Endodermal cell (in vitro differentiated cells): ENCODE measurements around the gene BRD1. TPM values are rescaled to one million over a fixed set of nuclear protein-coding genes. Genes with fewer than 3 reads are reported as not detected.
A peak's percentile ranks its signal among the peaks of the same experiment; 100 is the strongest.

Experiments
- DNase-seq: peaks from one replicate; pipeline ENCODE4 v3.0.0-alpha.2; 2017
- H3K27ac ChIP-seq: 2 replicates; pipeline ENCODE4 v1.5.1; 2013; ENCODE audit warnings: mild to moderate bottlenecking, low read depth, low read length, moderate library complexity
- H3K27me3 ChIP-seq: 2 replicates; pipeline ENCODE4 v1.6.1; 2013; ENCODE audit warnings: mild to moderate bottlenecking, low read length, moderate library complexity; ENCODE audit not compliant: insufficient read depth, control insufficient read depth, poor library complexity, severe bottlenecking
- H3K36me3 ChIP-seq: 2 replicates; pipeline ENCODE4 v1.7.0; 2013; ENCODE audit warnings: mild to moderate bottlenecking, low read length, moderate library complexity; ENCODE audit not compliant: control insufficient read depth, insufficient read depth
- H3K4me1 ChIP-seq: one replicate; pipeline ENCODE4 v1.7.0; 2013; ENCODE audit warnings: low read length; ENCODE audit not compliant: control insufficient read depth, insufficient read depth
- H3K4me3 ChIP-seq: 2 replicates; pipeline ENCODE4 v1.5.1; 2013; ENCODE audit warnings: mild to moderate bottlenecking, low read length, moderate library complexity
- H3K9ac ChIP-seq: 2 replicates; pipeline ENCODE4 v1.6.1; 2013; ENCODE audit warnings: mild to moderate bottlenecking, low read length, moderate library complexity; ENCODE audit not compliant: poor library complexity, severe bottlenecking; ENCODE audit errors: extremely low read depth
- H3K9me3 ChIP-seq: 2 replicates; pipeline ENCODE4 v1.6.1; 2013; ENCODE audit warnings: mild to moderate bottlenecking, low read length, moderate library complexity; ENCODE audit not compliant: control insufficient read depth
- H3K27ac Mint-ChIP-seq: 2 replicates; pipeline ENCODE4 v1.8.0; 2020; ENCODE audit warnings: mixed read lengths
- H3K27me3 Mint-ChIP-seq: 2 replicates; pipeline ENCODE4 v1.8.0; 2021; ENCODE audit warnings: mild to moderate bottlenecking, mixed read lengths; ENCODE audit not compliant: insufficient read depth
- H3K36me3 Mint-ChIP-seq: 2 replicates; pipeline ENCODE4 v1.8.0; 2020; ENCODE audit warnings: low read depth, mixed read lengths
- H3K4me1 Mint-ChIP-seq: 2 replicates; pipeline ENCODE4 v1.8.0; 2020; ENCODE audit warnings: mixed read lengths
- H3K4me3 Mint-ChIP-seq: 2 replicates; pipeline ENCODE4 v1.8.0; 2020; ENCODE audit warnings: mild to moderate bottlenecking, moderate library complexity, mixed read lengths
- H3K9me3 Mint-ChIP-seq: 2 replicates; pipeline ENCODE4 v1.8.0; 2020; ENCODE audit warnings: mild to moderate bottlenecking, mixed read lengths
- CTCF ChIP-seq: fragments of 200-600 bp; sonication (generic); conservative IDR thresholded peaks from 2 replicates; pipeline ENCODE4 v1.5.0; 2021; ENCODE audit warnings: antibody characterized with exemption, mild to moderate bottlenecking
- WGBS, 2 experiments: methylation state at CpG; one replicate each; pipeline versions ENCODE4 v1.1.5 to v1.1.7; 2013; ENCODE audit warnings: missing lambda C conversion rate in 2 of 2, mixed read lengths in 1 of 2; ENCODE audit not compliant: insufficient coverage in 1 of 2, insufficient read length in 1 of 2; 5-methylcytosine and 5-hydroxymethylcytosine counted together
- total RNA-seq, 2 donors: library from RNA; stranded (reverse); fragmentation: NEBNext Ultra II Directional in 1 of 2; extraction: Animal tissue kit (Norgen Biotek cat#: 25700) in 1 of 2; gene quantifications; 2 replicates in 1 of 2; 3 replicates in 1 of 2; pipeline ENCODE4 v1.2.1, GENCODE V29; 2021

BRD1 gene
- total RNA-seq, 2 donors from 2014 or later: 49.5 to 54.9 TPM

- no peak for DNase-seq
- Histone ChIP-seq H3K4me3 (no peak overlapping the region), H3K27me3 (no peaks in the 10 kb centered on the region), H3K9ac (no peak overlapping the region), H3K4me1 (no peaks in the 10 kb centered on the region), H3K9me3 (peaks cover 7% of the 10 kb centered on the region), H3K36me3 (peaks cover 19% of the 10 kb centered on the region), H3K27ac (no peak overlapping the region)
- peaks cover 24% of the 10 kb centered on the region for H3K4me1 Mint-ChIP-seq
- 91 to 92% methylated on average over 9 to 14 of the region's 14 CpGs for WGBS, 2 experiments
- TF ChIP-seq CTCF: no peak
- peaks cover 33% of the 10 kb centered on the region for H3K9me3 Mint-ChIP-seq
- peaks cover 28% of the 10 kb centered on the region for H3K36me3 Mint-ChIP-seq
- no peak overlapping the region for H3K27ac Mint-ChIP-seq
- peaks cover 29% of the 10 kb centered on the region for H3K27me3 Mint-ChIP-seq
- H3K4me3 Mint-ChIP-seq: peak overlapping the region; percentile 80
These were observed 909 bp upstream of the BRD1 start for GRCh38 chr22:49828599-49828965.

GRCh38 chr22:49827271-49827852, 311 bp downstream of the BRD1 start:
- Mint-ChIP-seq H3K36me3 (peaks cover 38% of the 10 kb centered on the region), H3K27me3 (peaks cover 23% of the 10 kb centered on the region), H3K27ac (no peak overlapping the region), H3K9me3 (peaks cover 33% of the 10 kb centered on the region), H3K4me1 (peaks cover 28% of the 10 kb centered on the region), H3K4me3 (peak overlapping the region; percentile 80)
- TF ChIP-seq CTCF: no peak
- DNase-seq: no peak
- no peaks in the 10 kb centered on the region for H3K27me3 ChIP-seq
- peak overlapping the region; percentile 88 for H3K4me3 ChIP-seq
- WGBS, 2 experiments: 0% methylated on average over 10 to 110 of the region's 110 CpGs
- H3K4me1 ChIP-seq: no peaks in the 10 kb centered on the region
- peaks cover 7% of the 10 kb centered on the region for H3K9me3 ChIP-seq
- no peak overlapping the region for H3K27ac ChIP-seq
- peak overlapping the region; percentile 87 for H3K9ac ChIP-seq
- peaks cover 31% of the 10 kb centered on the region for H3K36me3 ChIP-seq

GRCh38 chr22:49826603-49827270, 936 bp downstream of the BRD1 start:
- no peak for TF ChIP-seq CTCF
- peaks cover 20% of the 10 kb centered on the region for H3K27me3 Mint-ChIP-seq
- Histone ChIP-seq H3K9ac (peak overlapping the region; percentile 87), H3K27me3 (no peaks in the 10 kb centered on the region), H3K36me3 (peaks cover 36% of the 10 kb centered on the region), H3K9me3 (peaks cover 6% of the 10 kb centered on the region), H3K4me1 (no peaks in the 10 kb centered on the region), H3K27ac (no peak overlapping the region), H3K4me3 (peak overlapping the region; percentile 88)
- peak overlapping the region; percentile 80 for H3K4me3 Mint-ChIP-seq
- peaks cover 43% of the 10 kb centered on the region for H3K36me3 Mint-ChIP-seq
- 0 to 1% methylated on average over 18 to 82 of the region's 86 CpGs for WGBS, 2 experiments
- peaks cover 30% of the 10 kb centered on the region for H3K9me3 Mint-ChIP-seq
- peak overlapping the region; percentile 84 for H3K27ac Mint-ChIP-seq
- DNase-seq: peak; percentile 62
- peaks cover 30% of the 10 kb centered on the region for H3K4me1 Mint-ChIP-seq
